Measurements from ENCODE around the gene MCEMP1.
A peak's percentile ranks its signal among the peaks of the same experiment; 100 is the strongest.

MCEMP1 gene

DNA sequence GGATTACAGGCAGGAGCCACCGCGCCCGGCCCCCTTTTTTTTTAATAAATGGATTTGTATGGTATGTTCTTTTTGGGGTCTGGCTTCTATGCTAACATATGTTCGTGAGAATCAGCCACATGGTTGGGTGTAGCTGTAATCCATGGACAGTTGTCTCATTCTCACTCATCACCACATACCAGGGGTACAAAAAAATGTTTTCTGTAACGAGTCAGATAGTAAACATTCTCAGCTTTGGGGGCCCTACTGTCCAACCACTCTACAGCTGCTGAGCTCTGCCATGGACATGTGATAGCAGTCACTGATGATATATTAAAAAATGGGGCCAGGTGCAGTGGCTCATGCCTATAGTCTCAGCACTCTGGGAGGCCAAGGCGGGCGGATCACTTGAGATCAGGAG, 13.2 kb upstream of the MCEMP1 start:
- no peak overlapping the region for H3K9ac ChIP-seq

DNA sequence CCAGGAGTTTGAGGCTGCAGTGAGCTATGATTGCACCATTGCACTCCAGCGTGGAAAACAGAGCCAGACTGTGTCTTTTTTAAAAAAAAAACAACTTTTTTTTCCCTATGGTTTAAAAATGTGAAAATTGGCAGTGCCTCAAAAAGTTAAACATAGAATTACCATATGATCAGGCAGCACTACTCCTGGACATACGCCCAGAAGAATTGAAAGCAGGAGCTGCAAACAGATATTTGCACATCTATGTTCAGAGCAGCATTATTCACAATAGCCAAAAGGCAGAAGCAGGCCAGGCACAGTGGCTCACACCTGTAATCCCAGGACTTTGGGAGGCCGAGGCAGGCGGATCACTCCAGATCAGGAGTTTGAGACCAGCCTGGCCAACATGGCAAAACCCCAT, 11.8 kb upstream of the MCEMP1 start:
- H3K9me3 ChIP-seq (ENCODE audit: control insufficient read depth, low read length): no peaks in the 10 kb centered on the region
- H3K79me2 ChIP-seq: no peaks in the 10 kb centered on the region
- H3K36me3 ChIP-seq (ENCODE audit: control insufficient read depth, insufficient read depth, low read length): no peaks in the 10 kb centered on the region
- H3K27me3 ChIP-seq (ENCODE audit: control insufficient read depth, insufficient read depth, low read length): peaks cover 3% of the 10 kb centered on the region
- no peak overlapping the region for H3K4me3 ChIP-seq (ENCODE audit: low read depth, low read length)
- no peak overlapping the region for H3K27ac ChIP-seq
- TF ChIP-seq, protein P1, sequence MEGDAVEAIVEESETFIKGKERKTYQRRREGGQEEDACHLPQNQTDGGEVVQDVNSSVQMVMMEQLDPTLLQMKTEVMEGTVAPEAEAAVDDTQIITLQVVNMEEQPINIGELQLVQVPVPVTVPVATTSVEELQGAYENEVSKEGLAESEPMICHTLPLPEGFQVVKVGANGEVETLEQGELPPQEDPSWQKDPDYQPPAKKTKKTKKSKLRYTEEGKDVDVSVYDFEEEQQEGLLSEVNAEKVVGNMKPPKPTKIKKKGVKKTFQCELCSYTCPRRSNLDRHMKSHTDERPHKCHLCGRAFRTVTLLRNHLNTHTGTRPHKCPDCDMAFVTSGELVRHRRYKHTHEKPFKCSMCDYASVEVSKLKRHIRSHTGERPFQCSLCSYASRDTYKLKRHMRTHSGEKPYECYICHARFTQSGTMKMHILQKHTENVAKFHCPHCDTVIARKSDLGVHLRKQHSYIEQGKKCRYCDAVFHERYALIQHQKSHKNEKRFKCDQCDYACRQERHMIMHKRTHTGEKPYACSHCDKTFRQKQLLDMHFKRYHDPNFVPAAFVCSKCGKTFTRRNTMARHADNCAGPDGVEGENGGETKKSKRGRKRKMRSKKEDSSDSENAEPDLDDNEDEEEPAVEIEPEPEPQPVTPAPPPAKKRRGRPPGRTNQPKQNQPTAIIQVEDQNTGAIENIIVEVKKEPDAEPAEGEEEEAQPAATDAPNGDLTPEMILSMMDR (IDR thresholded peaks at IDR 0.05): no peak
- no peak overlapping the region for H3K9ac ChIP-seq
- H2AFZ ChIP-seq: no peak overlapping the region
- no peaks in the 10 kb centered on the region for H3K4me1 ChIP-seq
- no peak overlapping the region for H3K4me2 ChIP-seq (ENCODE audit: low read length)

More for the DNA sequence above, 13.2 kb upstream of the MCEMP1 start:
- Histone ChIP-seq H3K27me3 (ENCODE audit: control insufficient read depth, insufficient read depth, low read length) (peaks cover 3% of the 10 kb centered on the region), H2AFZ (no peak overlapping the region), H3K27ac (no peak overlapping the region), H3K36me3 (ENCODE audit: control insufficient read depth, insufficient read depth, low read length) (no peaks in the 10 kb centered on the region), H3K9me3 (ENCODE audit: control insufficient read depth, low read length) (no peaks in the 10 kb centered on the region), H3K4me1 (no peaks in the 10 kb centered on the region), H3K4me2 (ENCODE audit: low read length) (no peak overlapping the region), H3K4me3 (ENCODE audit: low read depth, low read length) (no peak overlapping the region), H3K79me2 (no peaks in the 10 kb centered on the region)
- TF ChIP-seq, protein P1 (IDR thresholded peaks at IDR 0.05): no peak

DNA sequence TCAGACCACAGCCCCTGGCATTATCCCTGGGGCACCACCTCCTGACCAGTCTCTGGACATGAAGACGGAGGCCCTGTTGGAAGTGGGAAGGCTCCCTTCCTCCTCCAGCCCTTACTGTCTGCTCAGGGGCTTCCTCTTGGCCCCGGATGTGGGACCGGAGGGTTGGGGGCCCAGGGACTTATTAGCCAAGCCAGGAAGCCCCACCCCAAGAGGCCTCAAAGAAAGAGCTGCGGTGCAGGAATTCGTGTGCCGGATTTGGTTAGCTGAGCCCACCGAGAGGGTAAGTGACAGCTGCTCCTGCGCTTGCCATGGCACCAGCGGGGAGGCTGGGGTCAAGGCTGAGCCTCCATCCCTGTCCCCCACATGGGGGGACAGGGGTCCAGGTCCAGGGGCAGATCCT, 8.0 kb upstream of the MCEMP1 start, which contains the start of gene RETN:
Gene RETN (plus strand): TSS at position 208 of the 400 bp plus-strand sequence. CDS start 278 bp downstream, outside the sequence.
- no peaks in the 10 kb centered on the region for H3K9me3 ChIP-seq (ENCODE audit: control insufficient read depth, low read length)
- no peak within 1 kb of the TSS for H3K27ac ChIP-seq
- H2AFZ ChIP-seq: no peak within 1 kb of the TSS
- no peaks in the 10 kb centered on the region for H3K79me2 ChIP-seq
- TF ChIP-seq, protein P1 (IDR thresholded peaks at IDR 0.05): no peak
- no peaks in the 10 kb centered on the region for H3K4me1 ChIP-seq
- no peak within 1 kb of the TSS for H3K9ac ChIP-seq
- H3K4me3 ChIP-seq (ENCODE audit: low read depth, low read length): no peak within 1 kb of the TSS
- H3K27me3 ChIP-seq (ENCODE audit: control insufficient read depth, insufficient read depth, low read length): no peaks in the 10 kb centered on the region
- no peaks in the 10 kb centered on the region for H3K36me3 ChIP-seq (ENCODE audit: control insufficient read depth, insufficient read depth, low read length)
- no peak within 1 kb of the TSS for H3K4me2 ChIP-seq (ENCODE audit: low read length)

DNA sequence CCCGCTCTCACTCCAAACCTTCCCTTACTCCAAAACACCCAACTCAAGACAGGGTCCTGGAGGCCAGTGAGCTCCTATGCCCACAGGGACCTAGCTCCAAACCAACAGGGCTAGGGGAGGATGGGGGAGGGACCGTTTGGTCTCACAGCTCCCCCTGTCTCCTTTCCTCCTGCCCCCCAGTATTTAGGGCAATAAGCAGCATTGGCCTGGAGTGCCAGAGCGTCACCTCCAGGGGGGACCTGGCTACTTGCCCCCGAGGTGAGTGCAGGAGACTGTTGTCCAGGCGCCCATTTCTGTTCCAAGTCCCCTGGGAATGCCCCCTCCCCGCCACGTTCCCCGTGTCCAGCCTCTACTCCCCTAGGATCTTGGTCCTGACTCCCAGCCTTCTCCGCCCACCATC, 7.2 kb upstream of the MCEMP1 start:
- Histone ChIP-seq H3K9me3 (ENCODE audit: control insufficient read depth, low read length) (no peaks in the 10 kb centered on the region), H3K4me1 (no peaks in the 10 kb centered on the region), H3K9ac (no peak overlapping the region), H3K4me2 (ENCODE audit: low read length) (no peak overlapping the region), H3K4me3 (ENCODE audit: low read depth, low read length) (no peak overlapping the region), H3K27ac (no peak overlapping the region), H3K27me3 (ENCODE audit: control insufficient read depth, insufficient read depth, low read length) (no peaks in the 10 kb centered on the region), H3K79me2 (no peaks in the 10 kb centered on the region), H2AFZ (no peak overlapping the region), H3K36me3 (ENCODE audit: control insufficient read depth, insufficient read depth, low read length) (no peaks in the 10 kb centered on the region)
- TF ChIP-seq, protein P1 (IDR thresholded peaks at IDR 0.05): no peak

DNA sequence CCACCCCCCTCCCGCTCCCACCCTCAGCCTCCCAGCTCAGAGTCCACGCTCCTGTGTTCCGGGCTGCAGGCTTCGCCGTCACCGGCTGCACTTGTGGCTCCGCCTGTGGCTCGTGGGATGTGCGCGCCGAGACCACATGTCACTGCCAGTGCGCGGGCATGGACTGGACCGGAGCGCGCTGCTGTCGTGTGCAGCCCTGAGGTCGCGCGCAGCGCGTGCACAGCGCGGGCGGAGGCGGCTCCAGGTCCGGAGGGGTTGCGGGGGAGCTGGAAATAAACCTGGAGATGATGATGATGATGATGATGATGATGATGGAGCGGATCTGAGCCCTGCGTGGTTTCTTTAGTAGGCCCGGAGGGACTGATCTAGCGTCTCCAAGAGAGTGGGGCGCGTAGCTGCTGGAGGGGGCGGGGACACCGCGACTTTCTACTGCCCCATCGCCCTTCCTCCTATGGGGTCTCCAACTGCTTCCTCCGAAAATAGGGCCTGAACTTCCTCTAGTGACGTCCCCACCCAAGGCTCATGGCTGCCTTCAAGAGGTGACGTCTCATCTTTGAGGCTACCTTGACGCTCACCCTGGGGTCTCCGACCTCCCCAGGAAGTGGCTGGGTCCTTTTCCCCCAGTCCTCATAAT, 6.6 kb upstream of the MCEMP1 start:
- H3K27me3 ChIP-seq (ENCODE audit: control insufficient read depth, insufficient read depth, low read length): no peaks in the 10 kb centered on the region
- H3K9ac ChIP-seq: no peak overlapping the region

More for the DNA sequence above, 6.6 kb upstream of the MCEMP1 start:
- Histone ChIP-seq H3K4me2 (ENCODE audit: low read length) (peak overlapping the region; percentile 53), H2AFZ (no peak overlapping the region), H3K9me3 (ENCODE audit: control insufficient read depth, low read length) (no peaks in the 10 kb centered on the region), H3K79me2 (no peaks in the 10 kb centered on the region), H3K4me1 (no peaks in the 10 kb centered on the region), H3K36me3 (ENCODE audit: control insufficient read depth, insufficient read depth, low read length) (no peaks in the 10 kb centered on the region), H3K27ac (no peak overlapping the region), H3K4me3 (ENCODE audit: low read depth, low read length) (no peak overlapping the region)
- TF ChIP-seq, protein P1 (IDR thresholded peaks at IDR 0.05): no peak

Data from parathyroid adenoma (tissue), 2 donors.